8988T (cell line): ENCODE results near the gene BICC1.

ENCODE experiments used
- DNase-seq: peaks from one replicate; pipeline ENCODE4 v3.0.0; 2011

The BICC1 gene

GRCh38 chr10:58515291-58515941 is 2.7 kb downstream of the BICC1 start:
- no peak for DNase-seq

- no peak for DNase-seq
Observed at GRCh38 chr10:58516119-58516518, 3.4 kb downstream of the BICC1 start.

- DNase-seq = no peak
Observed at GRCh38 chr10:58516671-58517070, 4.0 kb downstream of the BICC1 start.

DNA sequence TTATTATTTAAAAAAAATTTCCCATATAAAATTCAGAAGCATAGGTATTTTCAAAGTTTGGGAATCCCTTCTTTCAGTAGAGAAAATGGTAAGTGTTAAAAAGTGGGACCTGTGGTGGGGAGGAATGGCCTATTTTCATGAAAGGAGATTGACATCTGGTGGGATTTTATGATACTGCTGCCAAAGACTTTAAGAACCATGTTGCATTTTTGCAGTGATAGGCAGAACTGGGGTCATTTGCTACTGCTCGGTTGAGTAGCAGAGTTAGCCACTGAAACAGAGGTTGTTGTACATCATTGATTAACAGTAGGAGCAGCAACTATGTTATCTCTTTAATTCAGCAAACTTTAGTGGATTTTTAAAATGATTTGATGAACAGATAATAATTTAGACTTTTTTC is 4.4 kb downstream of the BICC1 start:
- no peak for DNase-seq

DNA sequence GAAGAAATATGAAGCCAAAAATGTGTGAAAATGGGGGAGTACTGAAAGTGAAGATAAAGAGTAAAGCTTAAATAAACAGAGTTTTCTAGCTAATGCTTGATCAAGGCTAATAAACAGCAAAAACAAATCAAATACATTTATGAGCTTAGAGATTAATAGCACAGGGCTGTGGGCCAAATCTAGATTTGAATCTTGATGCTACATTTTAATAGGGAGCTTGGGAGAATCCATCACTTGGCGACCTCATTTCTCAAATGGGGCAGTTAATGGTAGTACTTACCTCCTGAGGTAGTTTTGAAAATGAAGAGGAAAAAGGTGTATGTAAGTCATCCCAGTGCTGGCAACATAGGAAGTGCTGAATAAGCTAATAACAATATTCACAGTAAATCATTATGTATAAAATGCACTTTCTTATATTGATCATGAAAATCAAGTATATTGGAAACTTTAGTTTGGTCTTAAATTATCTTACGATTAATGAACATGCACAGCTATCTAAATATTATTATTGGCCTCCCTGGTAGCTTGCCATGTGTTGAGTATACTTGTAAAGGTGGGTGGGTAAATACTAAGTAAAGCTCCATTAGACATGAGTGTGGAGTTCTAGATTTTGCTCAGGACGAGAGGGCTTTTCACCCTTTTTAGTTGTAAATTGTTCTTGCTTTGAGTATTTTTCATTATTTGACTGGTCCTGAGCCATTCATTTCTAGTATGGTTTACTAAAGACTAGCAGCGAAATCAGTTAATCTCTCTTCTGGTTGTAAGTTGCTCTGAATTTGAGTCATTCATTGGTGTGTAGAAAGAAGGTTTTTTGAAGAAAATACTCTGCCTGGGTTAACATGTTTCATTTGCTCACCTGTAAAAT is 5.1 kb downstream of the BICC1 start:
- DNase-seq = no peak

DNA sequence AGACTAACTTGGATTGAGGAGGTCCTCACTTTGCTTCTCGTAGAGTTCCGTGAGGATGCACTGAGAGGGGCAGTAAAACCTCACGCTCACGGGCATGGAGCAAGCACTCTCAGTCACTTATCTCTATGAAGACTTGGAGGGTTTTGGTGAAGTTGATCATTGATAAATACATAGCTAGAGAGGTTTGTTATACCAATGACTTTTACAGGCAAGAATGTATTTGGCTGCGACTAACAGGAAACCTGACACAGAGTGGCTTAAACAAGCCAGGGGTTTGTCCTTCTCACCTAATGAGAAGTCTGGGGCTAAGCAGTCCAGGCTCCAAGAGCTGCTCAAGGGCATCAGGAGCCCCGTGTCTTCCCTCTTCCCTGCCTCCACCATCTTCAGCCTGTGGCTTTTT is 6.1 kb downstream of the BICC1 start:
- no peak for DNase-seq

- DNase-seq = no peak
Observed at GRCh38 chr10:58529077-58529728, 16.5 kb downstream of the BICC1 start.

DNA sequence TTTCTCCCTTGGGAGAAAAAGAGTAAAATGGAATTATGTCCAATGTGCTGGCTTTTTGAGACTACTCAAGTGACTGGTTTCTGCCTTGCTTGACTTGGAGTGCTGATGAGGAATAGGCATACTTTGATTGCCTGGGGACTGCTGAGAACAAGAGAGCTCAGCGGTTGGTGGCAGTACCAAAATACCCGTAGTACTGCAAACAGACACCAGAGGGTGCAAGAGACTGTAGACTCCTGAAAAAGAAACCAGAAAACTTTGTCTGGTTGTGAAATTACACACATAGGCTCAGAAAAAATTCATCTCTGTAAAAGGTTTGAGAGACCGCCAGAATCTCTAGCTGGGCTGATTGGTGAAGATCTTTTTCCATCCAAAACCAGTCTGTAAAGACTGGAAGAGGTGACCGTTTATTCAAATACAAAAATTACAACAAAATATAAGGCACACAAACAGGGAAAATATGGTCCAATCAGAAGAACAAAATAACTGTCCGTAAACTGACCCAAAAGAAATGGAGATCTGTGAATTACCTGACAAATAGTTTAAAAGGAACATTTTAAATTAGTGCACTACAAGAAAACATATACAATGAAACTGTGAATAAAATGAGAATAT is 18.5 kb downstream of the BICC1 start:
- no peak for DNase-seq

- DNase-seq = no peak
Observed at GRCh38 chr10:58535311-58535710, 22.6 kb downstream of the BICC1 start.

GRCh38 chr10:58543141-58543540 is 30.5 kb downstream of the BICC1 start:
- no peak for DNase-seq

DNA sequence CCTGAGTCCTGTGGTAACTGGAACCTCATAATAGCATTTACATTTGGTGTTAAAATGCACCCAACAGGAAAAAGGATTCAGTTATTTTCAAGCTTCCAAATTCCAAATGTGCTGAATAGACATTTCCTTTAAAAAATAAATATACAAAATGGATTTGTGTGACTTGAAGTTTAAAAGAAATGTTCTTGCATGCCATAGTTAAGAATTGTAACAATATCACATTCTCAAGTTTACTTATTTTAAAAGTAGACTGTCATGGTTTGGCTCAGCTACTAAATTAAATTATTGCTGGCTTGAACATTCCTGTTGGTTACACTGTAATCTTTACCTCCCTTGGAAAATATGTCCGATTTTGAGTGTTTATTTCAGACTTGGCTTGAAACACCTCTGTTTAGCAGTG is 31.5 kb downstream of the BICC1 start:
- no peak for DNase-seq

DNA sequence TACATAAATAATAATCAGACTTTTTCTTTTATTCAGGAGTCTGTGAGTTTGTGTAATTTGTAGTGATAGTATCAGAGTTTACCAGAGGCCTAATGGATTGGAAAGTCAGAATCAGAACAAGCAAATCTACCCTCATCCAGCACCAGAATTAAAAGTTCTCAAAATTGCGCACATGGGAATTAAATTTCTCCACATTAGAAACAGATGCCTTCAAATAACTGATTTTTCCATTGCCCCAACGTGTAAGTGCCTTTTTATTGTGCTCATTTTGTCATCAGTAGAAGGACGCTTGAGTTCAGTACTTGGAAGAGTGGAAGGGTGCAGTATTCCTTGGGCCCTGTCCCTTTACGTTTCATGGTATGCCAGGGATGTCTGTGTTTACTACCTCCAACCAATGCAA is 32.8 kb downstream of the BICC1 start:
- DNase-seq = no peak

DNA sequence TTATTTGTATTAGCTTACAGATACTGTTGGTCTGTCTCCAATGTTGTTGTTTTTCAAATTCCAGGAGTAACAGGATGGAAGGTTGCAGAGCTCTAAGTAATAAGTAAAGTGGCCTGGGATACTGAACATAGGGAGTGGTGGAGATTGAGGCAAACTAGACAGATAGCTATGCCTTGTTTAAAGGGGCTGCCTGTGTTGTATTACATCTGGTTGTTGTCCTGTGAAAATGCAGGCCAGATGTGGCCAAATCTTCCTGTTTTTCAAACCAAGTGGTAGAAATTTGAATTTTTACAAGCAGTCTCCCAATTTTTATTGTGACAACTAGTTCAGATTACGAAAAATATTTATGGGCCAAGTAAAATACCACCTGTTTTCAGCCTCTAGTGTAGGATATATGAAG is 33.5 kb downstream of the BICC1 start:
- DNase-seq = no peak

DNA sequence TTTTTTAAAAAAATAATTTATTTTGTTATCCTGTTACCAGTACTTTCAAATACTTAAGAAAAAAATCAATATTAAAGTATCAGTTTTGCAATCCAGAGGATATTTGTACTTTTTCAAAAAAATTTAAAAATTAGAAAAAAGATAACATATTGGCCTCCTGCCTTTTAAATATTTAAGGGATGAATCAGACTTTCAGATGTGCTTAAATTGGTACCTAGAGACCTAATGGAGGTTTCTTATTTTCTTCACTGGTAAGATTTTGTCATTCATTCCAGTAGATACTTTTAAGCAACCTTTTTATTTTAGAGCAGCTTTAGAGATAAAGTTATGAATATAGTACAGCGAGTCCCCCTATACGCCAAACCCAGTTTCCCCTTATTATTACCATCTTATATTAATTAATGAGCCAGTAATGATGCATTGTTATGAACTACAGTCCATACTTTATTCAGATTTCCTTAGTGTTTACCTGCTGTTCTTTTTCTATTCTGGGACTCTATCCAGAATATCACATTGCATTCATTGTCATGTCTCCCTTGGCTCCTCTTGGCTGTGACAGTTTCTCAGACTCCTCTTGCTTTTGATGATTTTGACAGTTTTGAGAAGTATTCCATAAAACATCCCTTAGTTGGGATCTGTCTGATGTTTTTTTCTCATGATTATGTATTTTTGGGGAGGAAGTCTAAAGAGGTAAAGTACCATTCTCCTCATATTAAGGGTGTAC is 34.2 kb downstream of the BICC1 start:
- DNase-seq = no peak

- DNase-seq = no peak
Observed at GRCh38 chr10:58547963-58548362, 35.3 kb downstream of the BICC1 start.

GRCh38 chr10:58554316-58554715 is 41.6 kb downstream of the BICC1 start:
- no peak for DNase-seq

DNA sequence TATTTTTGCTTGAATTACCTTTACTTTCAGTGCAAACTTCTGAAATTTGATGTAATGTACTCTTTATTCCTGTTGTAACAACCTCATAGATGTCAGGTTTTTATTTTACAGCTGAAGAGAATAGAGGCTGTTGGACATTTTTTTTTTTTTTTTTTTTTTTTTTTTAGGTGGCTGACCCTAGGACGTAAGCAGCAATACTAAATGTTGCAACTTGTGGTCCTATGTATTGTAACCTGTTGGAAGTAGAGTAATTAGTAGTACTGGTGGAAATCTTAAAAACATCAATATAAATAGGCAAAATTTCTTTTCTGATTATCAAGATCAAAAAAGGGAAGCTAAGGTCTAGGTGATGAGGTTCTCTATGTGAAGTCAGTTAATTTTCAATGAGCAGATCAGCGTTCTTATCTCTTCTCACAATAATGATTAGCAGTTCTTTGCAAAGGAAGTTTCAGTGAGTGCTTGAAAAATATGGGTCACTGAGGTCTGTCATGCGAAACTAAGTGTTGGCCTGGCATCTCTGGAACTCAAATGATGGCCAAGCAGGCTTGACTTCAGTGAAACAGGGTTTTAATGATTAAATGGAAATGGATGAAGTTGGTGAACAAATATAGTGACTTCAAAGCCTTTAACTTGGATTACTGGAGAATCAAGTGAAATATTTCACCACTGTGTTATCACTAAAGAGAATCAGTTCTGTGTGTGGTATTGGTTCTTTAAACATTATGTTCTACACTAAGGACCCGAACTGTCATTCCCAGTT is 42.7 kb downstream of the BICC1 start:
- no peak for DNase-seq

DNA sequence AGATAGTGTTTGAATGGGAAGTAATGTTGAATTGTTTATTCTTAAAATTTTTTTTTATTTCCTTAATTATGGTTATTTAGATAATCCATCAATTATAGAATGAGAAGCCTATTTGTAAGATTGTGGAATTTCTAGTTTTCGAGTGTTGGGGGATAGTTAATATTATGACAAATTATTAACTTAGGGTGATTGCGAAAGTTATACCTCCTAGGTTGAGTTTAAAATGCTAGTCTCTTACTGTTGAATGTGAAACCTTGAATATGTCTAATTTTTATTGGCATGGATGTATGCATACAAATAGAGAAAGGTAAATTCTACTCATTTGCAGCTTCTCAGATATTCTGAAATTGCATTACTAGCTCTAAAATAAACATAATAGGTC is 43.2 kb downstream of the BICC1 start:
- DNase-seq = no peak

DNA sequence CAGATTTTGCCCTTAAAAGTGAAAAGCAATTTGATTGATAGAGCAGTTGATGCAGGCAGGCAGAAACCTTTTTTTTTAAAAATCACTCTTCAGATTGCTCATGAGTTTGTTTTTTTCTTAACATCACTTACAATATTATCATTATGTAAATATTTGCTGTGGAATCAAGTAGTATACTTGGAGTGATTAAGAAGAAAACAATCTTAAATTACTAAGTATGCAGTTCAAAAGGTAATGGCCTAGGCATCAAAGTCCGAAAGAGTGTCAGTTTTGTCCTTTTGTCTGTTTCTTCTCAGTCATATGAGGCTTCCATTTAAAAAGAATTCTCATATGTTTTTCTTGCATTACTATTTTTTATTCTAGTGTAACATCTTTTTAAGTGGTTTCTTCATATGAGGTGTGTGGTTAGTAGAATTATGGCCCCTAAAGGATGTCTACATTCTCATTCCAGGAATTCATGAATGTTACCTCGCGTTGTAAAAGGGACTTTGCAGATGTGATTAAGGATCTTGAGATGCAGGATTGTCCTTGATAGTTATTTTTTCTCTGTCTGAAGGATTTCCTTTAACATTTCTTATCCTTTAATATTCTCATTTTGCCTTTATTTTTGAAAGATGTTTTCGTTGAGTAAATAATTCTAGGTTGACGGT is 44.0 kb downstream of the BICC1 start:
- no peak for DNase-seq

DNA sequence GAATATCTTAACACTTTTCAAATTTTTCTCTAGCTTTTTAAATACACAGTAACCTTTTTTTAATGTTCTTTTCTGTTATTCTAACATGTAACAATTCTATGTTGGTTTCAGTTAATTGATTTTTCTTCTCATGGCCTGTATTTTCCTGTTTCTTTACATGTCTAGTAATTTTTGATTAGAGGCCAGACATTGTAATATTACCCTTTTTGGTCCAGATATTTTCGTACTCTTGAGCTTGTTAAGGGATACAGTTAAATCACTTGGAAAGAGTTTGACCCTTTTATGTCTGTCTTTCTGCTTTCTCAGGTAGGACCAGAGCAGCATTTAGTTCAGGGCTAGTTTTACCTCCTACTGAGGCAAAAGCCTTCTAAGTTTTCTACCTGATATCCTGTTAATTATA is 45.0 kb downstream of the BICC1 start:
- DNase-seq = no peak

DNA sequence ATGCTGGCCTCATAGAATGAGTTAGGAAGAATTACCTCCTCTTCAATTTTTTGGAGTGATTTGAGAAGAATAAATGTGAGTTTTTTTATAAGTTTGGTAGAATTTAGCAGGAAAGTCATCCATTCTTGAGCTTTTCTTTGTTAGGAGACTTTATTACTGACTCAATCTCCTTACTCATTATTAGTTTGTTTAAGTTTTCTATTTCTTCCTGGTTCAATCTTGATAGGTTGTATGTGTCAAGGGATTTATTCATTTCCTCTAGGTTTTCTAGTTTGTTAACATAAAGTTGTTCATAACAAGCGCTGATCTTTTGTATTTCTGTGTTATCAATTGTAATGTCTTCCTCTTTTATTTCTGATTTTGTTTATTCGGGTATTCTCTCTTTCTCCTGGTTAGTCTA is 47.4 kb downstream of the BICC1 start:
- no peak for DNase-seq

GRCh38 chr10:58565271-58565670 is 52.6 kb downstream of the BICC1 start:
- no peak for DNase-seq
